Left renal pelvis (tissue), 4 donors: ENCODE results near the gene OR56B1. TPM values are rescaled to one million over a fixed set of nuclear protein-coding genes. Genes with fewer than 3 reads are reported as not detected.
"Not testable (repeated sequence)": the region's sequence is repeated elsewhere in the genome, so short reads cannot be mapped to it uniquely, and the experiment has no call there.

ENCODE experiments used
- DNase-seq, 4 donors: peaks; one replicate each; pipeline ENCODE4 v3.0.0-alpha.2; 2013; ENCODE audit warnings: low read depth in 4 of 4, low spot score in 3 of 4
- polyA plus RNA-seq, 4 donors: library from polyadenylated mRNA; unstranded; fragments of 120-200 nt; gene quantifications; one replicate each; pipeline ENCODE4 v1.2.1, GENCODE V29; 2013; ENCODE audit not compliant: insufficient read length in 4 of 4

Gene OR56B1, protein sequence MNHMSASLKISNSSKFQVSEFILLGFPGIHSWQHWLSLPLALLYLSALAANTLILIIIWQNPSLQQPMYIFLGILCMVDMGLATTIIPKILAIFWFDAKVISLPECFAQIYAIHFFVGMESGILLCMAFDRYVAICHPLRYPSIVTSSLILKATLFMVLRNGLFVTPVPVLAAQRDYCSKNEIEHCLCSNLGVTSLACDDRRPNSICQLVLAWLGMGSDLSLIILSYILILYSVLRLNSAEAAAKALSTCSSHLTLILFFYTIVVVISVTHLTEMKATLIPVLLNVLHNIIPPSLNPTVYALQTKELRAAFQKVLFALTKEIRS
- not detected for polyA plus RNA-seq

- DNase-seq = no peak
These were observed at the start of gene OR56B1 for GRCh38 chr11:5736396-5736795. Gene OR56B1, plus strand, starts transcription at chr11:5736448. Its CDS starts 69 bp downstream, at chr11:5736517.

DNA sequence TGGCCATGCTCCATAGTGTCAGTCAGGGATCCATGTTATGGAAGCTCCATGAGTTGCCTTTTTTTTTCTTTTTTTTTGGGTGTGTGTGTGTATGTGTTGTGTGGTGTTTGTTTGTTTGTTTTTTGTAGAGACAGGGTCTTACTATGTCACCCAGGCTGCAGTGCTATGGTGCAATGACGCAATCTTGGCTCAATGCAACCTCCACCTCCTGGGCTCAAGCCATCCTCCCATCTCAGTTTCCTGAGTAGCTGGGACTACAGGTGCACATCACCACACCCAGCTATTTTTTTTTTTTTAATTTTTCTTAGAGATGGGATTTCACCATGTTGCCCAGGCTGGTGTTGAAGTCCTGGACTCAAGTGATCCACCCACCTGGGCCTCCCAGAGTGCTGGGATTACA, 47.8 kb upstream of the OR56B1 start:
- no peak for DNase-seq

DNA sequence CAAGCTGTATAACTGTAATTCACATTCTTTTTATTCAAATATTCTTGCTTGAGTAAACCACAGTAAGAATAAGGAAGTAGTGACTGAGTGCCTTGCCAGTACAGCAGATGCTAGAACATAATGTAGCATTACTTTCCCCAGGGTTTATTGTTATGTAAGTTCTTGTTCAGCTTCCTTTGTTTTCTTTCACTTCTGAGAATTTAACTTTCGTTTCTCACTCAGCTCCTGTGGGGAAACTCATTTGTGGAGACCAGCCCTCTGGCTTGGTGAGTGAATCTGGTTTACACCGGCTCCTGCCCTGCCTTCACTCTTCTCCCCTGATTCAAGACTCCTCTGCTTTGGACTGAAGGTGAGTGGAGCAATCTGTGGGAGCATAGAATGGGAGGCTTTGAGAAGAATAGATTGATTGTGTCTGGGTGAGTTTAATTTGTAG, 46.7 kb upstream of the OR56B1 start, which contains the start of gene TRIM22:
TSS of gene TRIM22 (plus strand) at position 240 of the 433 bp plus-strand sequence. CDS start 6,443 bp downstream, outside the sequence.
- peak in 1 of 4 donors; percentile 8 for DNase-seq

DNA sequence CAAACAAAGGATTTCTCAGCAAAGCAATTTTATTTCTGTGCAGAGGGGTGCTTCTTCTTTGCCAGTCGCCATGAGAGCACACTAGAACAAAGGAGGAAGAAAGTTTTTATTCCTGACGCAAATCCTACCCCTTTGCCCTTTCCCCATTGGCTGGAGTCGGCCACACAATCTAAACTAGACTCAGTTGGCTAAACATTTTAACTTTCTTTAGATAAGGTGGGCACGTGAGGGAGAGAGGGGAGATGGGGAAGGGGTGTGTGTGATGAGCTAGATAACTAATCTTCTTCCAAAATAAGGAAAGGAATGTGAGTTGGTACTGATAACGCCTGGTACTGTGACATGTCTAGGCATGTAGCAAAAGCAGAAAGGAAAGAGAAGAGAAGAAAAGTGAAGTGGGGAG, 46.0 kb upstream of the OR56B1 start:
- DNase-seq = no peak

GRCh38 chr11:5690736-5691135, 45.5 kb upstream of the OR56B1 start:
- DNase-seq = no peak

DNA sequence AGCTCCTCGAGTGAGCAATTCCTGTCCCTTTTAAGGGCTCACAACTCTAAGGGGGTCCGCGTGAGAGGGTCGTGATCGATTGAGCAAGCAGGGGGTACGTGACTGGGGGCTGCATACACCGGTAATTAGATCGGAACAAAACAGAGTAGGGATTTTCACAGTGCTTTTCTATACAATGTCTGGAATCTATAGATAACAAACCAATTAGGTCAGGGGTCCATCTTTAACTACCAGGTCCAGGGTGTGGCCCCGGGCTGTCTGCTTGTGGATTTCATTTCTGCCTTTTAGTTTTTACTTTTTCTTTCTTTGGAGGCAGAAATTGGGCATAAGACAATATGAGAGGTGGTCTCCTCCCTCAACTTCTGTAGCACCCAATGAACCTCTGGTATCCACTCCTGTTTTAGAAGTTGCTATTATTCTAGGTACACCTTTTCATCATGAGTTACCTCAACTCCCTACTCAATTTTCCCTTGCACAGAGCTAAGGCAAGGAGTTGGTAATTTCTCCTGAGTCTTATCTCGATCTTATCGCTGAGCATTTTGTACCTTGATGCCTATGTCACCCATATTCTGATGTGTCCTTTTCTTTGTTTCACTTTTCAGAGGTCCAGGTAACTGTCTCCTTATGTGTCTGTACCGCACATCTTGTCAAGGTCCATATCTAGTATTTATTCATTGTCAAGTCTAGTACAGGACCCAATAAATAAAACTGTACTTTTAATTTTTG, 44.8 kb upstream of the OR56B1 start:
- not testable (repeated sequence) for DNase-seq

- DNase-seq = no peak
These were observed 44.3 kb upstream of the OR56B1 start for GRCh38 chr11:5691964-5692361.

DNA sequence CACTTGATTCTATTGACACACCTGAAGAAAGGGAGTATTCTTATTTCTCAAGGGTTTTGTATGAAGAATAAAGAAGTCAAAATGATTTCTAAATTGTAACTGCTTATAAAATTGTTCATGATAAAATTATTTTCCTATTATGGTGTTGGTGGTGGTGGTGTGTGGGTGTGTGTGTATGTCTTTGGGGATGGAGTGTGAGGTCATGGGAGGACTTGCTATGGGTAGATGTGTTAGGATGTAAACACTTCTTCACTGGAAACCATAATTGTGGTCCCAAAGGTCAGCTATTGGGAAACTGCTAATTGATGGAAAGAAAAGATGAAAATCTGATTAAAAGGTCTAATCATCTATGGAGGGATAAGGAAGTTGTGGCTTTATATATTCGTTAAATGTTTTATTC, 41.6 kb upstream of the OR56B1 start:
- DNase-seq = no peak

DNA sequence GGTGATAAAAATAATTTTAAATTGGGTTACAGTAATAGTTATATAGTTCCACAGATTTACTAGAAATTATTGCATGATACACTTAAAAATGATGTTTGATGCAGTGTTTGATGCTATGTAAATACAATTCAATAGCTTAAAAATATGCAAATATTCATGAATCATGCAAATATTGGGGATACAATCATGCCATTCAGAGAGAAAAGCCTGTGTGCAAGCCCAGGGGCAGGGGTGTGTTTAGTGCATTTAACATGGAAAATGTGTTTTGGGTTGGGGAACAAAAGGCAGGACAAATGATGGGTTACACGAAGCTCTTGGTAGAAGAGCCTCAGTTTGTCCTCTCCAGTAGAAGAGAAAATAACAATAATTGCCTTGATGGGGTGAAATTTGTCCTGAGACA, 40.7 kb upstream of the OR56B1 start:
- no peak for DNase-seq

DNA sequence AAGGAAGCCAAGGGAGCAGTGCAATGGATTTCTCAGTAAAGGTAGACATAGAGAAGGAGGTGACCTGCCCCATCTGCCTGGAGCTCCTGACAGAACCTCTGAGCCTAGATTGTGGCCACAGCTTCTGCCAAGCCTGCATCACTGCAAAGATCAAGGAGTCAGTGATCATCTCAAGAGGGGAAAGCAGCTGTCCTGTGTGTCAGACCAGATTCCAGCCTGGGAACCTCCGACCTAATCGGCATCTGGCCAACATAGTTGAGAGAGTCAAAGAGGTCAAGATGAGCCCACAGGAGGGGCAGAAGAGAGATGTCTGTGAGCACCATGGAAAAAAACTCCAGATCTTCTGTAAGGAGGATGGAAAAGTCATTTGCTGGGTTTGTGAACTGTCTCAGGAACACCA, 40.0 kb upstream of the OR56B1 start:
- no peak for DNase-seq

- DNase-seq = no peak
These were observed 38.0 kb upstream of the OR56B1 start for GRCh38 chr11:5698281-5698680.

DNA sequence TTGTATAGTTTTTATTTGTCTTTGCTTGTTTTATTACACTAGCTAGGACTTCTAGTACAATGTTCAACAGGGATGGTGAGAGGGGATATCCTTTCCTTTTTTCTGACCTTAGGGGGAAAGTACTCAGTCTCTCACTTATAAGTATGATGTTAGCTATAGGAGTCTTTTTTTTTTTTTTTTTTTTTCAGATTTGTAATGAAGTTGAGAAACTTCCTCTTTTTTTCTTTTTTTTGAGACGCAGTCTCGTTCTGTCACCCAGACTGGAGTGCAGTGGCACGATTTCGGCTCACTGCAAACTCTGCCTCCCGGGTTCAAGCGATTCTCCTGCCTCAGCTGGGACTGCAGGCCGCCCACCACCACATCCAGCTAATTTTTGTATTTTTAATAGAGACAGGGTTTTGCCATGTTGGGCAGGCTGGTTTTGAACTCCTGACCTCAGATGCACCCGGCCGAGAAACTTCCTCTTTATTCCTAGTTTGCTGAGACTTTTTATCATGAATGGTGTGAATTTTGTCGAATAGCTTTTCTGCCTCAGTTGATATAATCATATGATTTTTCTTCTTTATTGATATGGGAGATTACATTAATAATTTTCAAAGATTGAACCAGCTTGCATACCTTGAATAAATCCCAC, 35.7 kb upstream of the OR56B1 start:
- no peak for DNase-seq

DNA sequence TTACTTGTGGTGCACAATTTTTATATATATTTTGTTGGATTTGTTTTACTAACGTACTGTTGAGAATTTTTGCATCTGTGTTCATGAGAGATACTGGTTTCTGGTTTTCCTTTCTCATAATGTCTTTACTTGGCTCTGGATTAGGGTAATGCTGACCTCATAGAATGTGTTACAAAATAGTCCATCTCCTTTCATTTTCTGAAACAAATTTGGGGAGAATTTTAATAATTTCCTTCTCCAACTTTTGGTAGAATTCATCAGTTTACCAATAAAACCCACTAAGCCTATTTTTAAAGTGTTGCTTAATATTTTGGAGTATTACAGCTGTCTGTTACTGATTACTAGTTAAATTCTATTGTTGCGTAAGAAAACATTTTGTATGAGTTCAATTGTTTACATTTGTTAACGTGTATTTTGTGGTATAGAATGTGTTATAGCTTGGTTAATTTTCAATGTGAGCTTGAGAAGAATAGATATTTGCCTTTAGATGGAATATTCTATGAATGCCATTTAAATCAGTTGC, 35.1 kb upstream of the OR56B1 start:
- no peak for DNase-seq

DNA sequence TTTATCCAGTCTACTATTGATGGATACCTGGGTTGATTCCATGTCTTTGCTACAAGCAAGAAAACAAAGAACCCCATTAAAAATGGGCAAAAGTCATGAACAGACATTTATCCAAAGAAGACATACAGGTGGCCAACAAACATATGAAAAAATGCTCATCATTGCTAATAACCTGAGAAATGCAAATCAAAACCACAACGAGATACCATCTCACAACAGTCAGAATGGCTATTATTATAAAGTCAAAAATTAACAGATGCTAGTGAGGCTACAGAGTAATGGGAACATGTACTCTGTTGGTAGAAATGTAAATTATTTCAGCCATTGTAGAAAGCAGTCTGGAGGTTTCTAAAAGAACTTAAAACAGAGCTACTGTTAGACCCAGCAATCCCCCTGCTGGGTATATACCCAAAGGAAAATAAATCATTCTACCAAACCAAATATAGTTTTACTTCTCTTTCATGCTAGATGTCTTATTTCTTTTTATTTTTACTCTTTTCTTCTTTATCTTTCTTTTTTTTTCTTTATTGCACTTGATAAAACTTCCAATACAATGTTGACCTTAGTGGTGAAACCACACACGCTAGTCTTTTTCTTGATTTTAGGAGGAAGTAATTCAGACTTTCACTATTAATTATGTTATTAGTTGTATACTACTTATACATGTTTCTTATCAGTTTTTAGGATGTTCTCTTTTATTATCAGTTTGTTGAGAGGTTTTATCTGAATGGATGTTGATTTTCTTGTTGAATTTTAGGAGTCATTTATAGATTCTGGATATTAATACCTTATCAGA, 32.3 kb upstream of the OR56B1 start:
- DNase-seq = no peak

- DNase-seq = no peak
These were observed 30.6 kb upstream of the OR56B1 start for GRCh38 chr11:5705688-5706087.

DNA sequence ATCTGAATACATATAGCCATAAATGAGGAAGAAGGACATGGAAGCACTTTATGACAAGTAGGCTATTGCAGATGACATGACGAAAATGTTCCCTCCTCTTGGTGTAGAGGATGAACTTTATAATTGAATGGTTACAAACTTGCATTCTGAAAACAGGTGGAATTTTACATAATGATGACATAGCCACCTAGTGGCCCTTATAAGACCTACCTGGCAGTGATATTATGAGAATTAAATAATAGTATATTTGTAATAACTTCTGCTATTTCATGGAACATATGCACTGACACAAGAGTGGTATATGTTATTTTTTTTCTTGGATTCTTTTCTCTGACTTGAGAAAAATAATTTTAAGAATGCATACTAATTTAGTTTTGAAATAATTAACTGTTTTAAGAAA, 23.7 kb upstream of the OR56B1 start:
- no peak for DNase-seq

DNA sequence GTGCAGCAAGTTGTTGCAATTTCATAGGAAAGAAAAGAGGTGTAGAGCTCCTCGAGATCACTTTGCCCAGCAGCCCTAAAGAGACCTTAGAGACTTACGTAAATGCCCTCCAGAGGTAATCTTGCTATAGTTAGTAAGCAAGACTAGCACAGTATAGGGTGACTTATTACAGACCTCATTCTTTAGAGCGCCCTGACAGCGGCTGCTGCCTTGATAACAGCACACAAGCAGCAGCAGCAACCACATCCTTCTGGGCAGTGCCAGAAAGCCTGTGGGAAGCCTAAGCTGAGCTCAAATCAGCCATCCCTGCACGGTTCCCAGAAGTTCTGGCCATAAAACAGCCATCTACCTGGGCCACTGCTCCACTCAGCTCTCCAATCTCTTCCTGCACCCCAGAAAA, 22.6 kb upstream of the OR56B1 start:
- no peak for DNase-seq

GRCh38 chr11:5716518-5716917, 19.7 kb upstream of the OR56B1 start:
- DNase-seq = not testable (repeated sequence)

- DNase-seq = no peak
These were observed 16.3 kb upstream of the OR56B1 start for GRCh38 chr11:5719703-5720495.

DNA sequence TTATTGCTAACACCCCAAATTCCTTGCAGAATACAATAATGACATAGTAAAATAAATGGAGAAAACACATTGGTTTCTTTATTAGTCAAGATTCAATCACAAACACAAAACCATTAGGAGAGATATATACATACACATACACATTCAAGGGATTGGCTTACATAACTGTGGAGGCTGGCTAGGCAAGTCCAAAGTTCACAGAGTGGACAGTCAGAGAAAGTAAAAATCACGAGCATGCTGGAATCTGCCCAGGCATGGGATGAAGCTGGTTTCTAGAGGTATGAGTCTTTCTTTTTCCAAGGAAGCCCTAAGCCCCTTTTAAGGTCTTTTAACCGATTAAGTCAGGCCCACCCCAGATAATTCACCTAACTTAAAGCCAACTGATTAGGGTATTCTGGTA, 13.6 kb upstream of the OR56B1 start:
- DNase-seq = no peak
